Astrocyte (in vitro differentiated cells and primary cell): ENCODE data around the gene SLC25A25.

Experiments
- EZH2 ChIP-seq: IDR thresholded peaks from 2 replicates; pipeline ENCODE4 v1.6.1; 2012; ENCODE audit warnings: mild to moderate bottlenecking, low read length, inconsistent platforms; ENCODE audit not compliant: insufficient read depth
- TF ChIP-seq, protein P1 (sequence below): IDR thresholded peaks from 2 replicates; pipeline ENCODE4 v1.5.1; 2011; ENCODE audit warnings: low read depth, mild to moderate bottlenecking, inconsistent platforms, low read length, moderate library complexity; ENCODE audit not compliant: insufficient read depth

DNA sequence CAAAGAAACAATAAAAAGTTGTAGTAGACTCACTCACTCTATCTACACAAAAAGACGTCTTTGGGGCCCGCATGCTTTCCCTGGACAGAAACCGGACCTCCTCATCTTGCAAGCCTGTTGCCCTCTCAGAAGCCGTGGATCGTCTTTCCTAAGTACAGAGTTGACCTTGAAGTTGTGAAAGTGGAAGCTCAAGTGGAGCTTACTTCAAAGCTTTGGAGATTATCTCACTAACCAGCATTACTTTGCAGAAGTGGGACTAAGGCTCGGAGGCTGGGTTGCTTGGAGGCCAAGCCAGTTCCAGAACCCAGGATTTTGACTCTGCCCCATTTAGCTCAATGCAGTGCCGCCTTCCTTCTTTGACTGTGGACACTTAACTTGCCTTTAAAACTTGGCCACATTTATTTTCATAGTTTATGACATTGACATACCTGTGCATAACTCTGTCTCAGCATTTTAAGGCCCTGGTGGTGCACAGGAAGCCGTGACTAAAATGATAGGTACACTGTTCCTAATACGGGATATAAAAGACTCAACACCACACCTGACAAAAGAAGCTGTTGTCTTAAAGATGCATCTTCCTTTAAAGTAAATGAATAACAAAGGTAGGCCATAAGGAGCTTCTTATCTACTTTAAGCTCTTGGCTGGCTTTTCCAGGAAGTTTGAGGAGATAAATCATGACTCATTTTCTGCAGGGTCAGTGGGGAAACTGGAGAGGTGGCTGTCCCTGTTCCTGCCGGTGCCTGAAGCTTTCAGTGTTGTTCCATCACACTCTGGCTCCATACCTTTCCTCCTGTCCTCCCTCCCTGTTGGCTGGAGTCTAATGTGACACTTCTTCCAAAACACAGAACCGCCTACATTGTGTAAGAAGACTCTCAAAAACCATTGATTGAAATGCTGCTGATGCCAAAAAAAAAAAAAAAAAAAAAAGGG, 10.7 kb downstream of the SLC25A25 start:
- no peak for TF ChIP-seq EZH2
- TF ChIP-seq, protein P1, sequence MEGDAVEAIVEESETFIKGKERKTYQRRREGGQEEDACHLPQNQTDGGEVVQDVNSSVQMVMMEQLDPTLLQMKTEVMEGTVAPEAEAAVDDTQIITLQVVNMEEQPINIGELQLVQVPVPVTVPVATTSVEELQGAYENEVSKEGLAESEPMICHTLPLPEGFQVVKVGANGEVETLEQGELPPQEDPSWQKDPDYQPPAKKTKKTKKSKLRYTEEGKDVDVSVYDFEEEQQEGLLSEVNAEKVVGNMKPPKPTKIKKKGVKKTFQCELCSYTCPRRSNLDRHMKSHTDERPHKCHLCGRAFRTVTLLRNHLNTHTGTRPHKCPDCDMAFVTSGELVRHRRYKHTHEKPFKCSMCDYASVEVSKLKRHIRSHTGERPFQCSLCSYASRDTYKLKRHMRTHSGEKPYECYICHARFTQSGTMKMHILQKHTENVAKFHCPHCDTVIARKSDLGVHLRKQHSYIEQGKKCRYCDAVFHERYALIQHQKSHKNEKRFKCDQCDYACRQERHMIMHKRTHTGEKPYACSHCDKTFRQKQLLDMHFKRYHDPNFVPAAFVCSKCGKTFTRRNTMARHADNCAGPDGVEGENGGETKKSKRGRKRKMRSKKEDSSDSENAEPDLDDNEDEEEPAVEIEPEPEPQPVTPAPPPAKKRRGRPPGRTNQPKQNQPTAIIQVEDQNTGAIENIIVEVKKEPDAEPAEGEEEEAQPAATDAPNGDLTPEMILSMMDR = no peak
